Stomach (tissue), 9 donors: ENCODE data around the gene TAPT1. TPM values are rescaled to one million over a fixed set of nuclear protein-coding genes. Genes with fewer than 3 reads are reported as not detected.

Source experiments
- DNase-seq, 2 donors: peaks; one replicate each; pipeline versions ENCODE4 v3.0.0 to v3.0.0-alpha.2; 2013 to 2019
- H3K27ac ChIP-seq, 5 donors: fragments of 200-600 bp in 4 of 5; sonication (generic) in 4 of 5; one replicate each; pipeline ENCODE4 v1.5.1; 2013 to 2019; ENCODE audit warnings: mild to moderate bottlenecking in 1 of 5, moderate library complexity in 1 of 5
- H3K27me3 ChIP-seq, 3 donors: fragments of 200-600 bp; sonication (generic); one replicate each; pipeline ENCODE4 v1.5.1; 2017 to 2019; ENCODE audit warnings: mixed run types in 1 of 3
- H3K36me3 ChIP-seq, 4 donors: fragments of 200-600 bp; sonication (generic); 1 replicate in 3 of 4; 2 replicates in 1 of 4; pipeline ENCODE4 v1.5.1; 2016 to 2019
- H3K4me1 ChIP-seq, 4 donors: fragments of 200-600 bp; sonication (generic); one replicate each; pipeline ENCODE4 v1.5.1; 2016 to 2019
- H3K4me3 ChIP-seq, 4 donors: fragments of 200-600 bp; sonication (generic) in 3 of 4; one replicate each; pipeline ENCODE4 v1.5.1; 2016 to 2019; ENCODE audit warnings: mild to moderate bottlenecking in 1 of 4
- H3K9me3 ChIP-seq, 4 donors: fragments of 200-600 bp; sonication (generic); one replicate each; pipeline ENCODE4 v1.5.1; 2016 to 2019
- EP300 ChIP-seq: sonication (generic); formaldehyde crosslinking; IDR thresholded peaks from one replicate; pipeline ENCODE4 v1.6.1; 2017; ENCODE audit warnings: antibody characterized with exemption
- POLR2A ChIP-seq, 4 donors: fragments of 450-650 bp; IDR thresholded peaks; one replicate each; pipeline ENCODE4 v1.6.1; 2016; ENCODE audit warnings: antibody characterized with exemption in 4 of 4, control low read depth in 2 of 4, mild to moderate bottlenecking in 1 of 4, moderate library complexity in 1 of 4
- POLR2AphosphoS5 ChIP-seq, 3 donors: sonication (generic); formaldehyde crosslinking; IDR thresholded peaks; one replicate each; pipeline ENCODE4 v1.6.1; 2016; ENCODE audit warnings: antibody characterized with exemption in 3 of 3
- WGBS, 5 donors: extraction: QIAGEN DNeasy Blood & Tissue Kit in 3 of 5; methylation state at CpG; one replicate each; pipeline versions ENCODE4 v1.1.5 to v1.1.7; 2013 to 2018; 5-methylcytosine and 5-hydroxymethylcytosine counted together
- intact Hi-C: fragments of 100-400 bp; cut with DNase I; formaldehyde crosslinking; loops from one replicate; pipeline ENCODE4 v1.15.1; 2023; ENCODE audit warnings: low total_unique reads
- polyA plus RNA-seq, 3 donors: library from polyadenylated mRNA; stranded (reverse); fragments of 200-250 nt; gene quantifications; one replicate each; pipeline ENCODE4 v1.2.3, GENCODE V29; 2013
- total RNA-seq, 5 donors: library from RNA; depleted of rRNA; stranded (reverse); fragments of >200 nt; gene quantifications; one replicate each; pipeline versions ENCODE4 v1.1.0 to v1.2.3, GENCODE V29; 2014 to 2016
- TF ChIP-seq, protein P1 (sequence below), 7 experiments: fragments of 450-650 bp in 4 of 7; fragments of 200-600 bp in 3 of 7; sonication (generic) in 3 of 7; IDR thresholded peaks; one replicate each; pipeline ENCODE4 v1.5.1; 2016 to 2019; ENCODE audit warnings: antibody characterized with exemption in 7 of 7, control low read depth in 2 of 7, mild to moderate bottlenecking in 1 of 7
- donor health status: healthy with polysubstance abuse.
- donor health status: Bipolar disorder and iron deficiency.
- donor health status: healthy.

Gene TAPT1
- total and polyA plus RNA-seq, 8 donors, result 5.9 to 97.8 (median 13.7) TPM

DNA sequence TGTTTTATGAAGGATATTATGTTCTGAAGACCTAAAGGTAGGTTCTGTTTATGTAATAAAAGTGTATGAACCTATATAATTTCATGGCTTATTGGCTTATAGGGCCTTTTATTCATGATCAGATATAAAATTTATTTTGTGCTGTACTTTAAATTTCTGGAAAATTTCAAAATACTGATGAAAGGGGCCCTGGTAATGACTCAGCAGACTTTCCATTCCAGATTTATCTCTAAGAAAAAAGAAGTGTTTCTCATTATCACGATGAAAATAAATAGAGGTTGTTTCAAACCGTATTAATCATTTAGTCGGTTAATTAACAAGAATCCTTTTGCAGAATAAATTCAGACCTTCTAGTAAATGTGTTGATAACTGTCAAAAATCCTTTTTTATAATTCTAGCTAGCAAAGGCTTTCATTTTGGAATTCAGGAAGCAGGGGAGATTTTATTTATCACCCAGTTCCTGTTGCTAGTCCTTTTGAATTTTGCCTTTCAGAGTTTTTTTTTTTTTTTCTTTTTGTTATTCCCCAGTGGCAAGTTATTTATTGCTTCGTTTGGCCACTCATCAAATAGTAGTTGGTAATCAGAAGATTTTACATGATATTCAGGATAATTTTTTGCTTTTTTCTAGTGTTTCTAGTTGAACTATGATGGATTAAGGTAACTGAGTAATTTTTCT is 5.4 kb upstream of the TAPT1 start:
- H3K36me3 ChIP-seq, result no peaks in the 10 kb centered on the region
- TF ChIP-seq POLR2A (IDR thresholded peaks at IDR 0.05) (no peak), POLR2AphosphoS5 (IDR thresholded peaks at IDR 0.05) (no peak), EP300 (no peak)
- TF ChIP-seq, protein P1, sequence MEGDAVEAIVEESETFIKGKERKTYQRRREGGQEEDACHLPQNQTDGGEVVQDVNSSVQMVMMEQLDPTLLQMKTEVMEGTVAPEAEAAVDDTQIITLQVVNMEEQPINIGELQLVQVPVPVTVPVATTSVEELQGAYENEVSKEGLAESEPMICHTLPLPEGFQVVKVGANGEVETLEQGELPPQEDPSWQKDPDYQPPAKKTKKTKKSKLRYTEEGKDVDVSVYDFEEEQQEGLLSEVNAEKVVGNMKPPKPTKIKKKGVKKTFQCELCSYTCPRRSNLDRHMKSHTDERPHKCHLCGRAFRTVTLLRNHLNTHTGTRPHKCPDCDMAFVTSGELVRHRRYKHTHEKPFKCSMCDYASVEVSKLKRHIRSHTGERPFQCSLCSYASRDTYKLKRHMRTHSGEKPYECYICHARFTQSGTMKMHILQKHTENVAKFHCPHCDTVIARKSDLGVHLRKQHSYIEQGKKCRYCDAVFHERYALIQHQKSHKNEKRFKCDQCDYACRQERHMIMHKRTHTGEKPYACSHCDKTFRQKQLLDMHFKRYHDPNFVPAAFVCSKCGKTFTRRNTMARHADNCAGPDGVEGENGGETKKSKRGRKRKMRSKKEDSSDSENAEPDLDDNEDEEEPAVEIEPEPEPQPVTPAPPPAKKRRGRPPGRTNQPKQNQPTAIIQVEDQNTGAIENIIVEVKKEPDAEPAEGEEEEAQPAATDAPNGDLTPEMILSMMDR (IDR thresholded peaks at IDR 0.05), result no peak
- intact Hi-C loops, result no loop called here
- no peaks in the 10 kb centered on the region for H3K27me3 ChIP-seq
- no peaks in the 10 kb centered on the region for H3K9me3 ChIP-seq
- no peak for DNase-seq
- H3K4me3 ChIP-seq, result peak overlapping the region in 1 of 4 donors; percentile 9
- 17 to 43% (median 20%) methylated on average over 4 of the region's 4 CpGs for WGBS, 5 donors
- H3K27ac ChIP-seq, result peak overlapping the region in 3 of 5 donors; percentile 18 to 58 (median 25)
- peaks cover 8 to 39% (median 20%) of the 10 kb centered on the region in 4 donors for H3K4me1 ChIP-seq

DNA sequence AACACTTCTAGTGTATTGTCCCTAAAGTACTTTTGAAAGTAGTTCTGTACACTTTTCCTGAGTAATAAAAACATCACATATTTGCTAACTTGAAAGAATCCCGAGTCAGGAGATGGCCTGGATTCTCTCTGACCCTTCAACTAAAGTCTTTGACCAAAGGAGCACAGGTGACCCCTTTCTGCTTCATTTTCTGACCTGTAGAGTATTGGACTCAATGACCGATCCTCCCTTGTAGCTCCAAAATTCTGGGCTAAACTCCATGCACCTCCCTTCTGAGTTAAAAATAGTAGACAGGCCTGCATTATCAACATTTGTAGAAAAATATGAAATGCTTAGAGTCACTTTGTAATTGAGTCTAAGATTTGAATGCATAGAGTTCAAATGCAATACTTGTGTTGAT is 4.0 kb upstream of the TAPT1 start:
- TF ChIP-seq POLR2A (IDR thresholded peaks at IDR 0.05) (no peak), EP300 (no peak), POLR2AphosphoS5 (IDR thresholded peaks at IDR 0.05) (no peak)
- TF ChIP-seq, protein P1 (IDR thresholded peaks at IDR 0.05), result no peak
- Histone ChIP-seq H3K4me3 (no peak overlapping the region), H3K27ac (no peak overlapping the region), H3K27me3 (no peaks in the 10 kb centered on the region), H3K36me3 (no peaks in the 10 kb centered on the region), H3K9me3 (no peaks in the 10 kb centered on the region), H3K4me1 (peaks cover 10 to 41% (median 22%) of the 10 kb centered on the region in 4 donors)
- no peak for DNase-seq
- 75 to 86% (median 79%) methylated on average over 2 of the region's 2 CpGs for WGBS, 5 donors
- intact Hi-C loops, result no loop called here

DNA sequence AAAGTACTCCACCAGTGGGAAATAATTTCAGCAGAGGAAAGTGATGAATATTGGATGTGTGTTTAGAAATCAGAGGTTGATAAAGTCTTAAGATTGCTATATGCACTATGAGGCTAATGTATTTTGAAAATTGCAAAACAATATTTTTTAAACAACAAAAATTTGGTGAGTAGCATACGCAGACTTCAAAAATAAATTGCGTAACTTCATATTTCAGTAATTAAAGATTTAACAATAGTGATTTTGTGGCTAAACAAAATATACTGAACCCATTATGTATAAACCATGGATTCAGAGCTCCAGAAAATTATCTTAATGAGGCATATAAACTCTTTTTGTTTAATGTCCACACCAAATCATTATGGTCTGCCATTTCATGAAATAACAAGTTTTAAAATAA is 3.3 kb upstream of the TAPT1 start:
- no peaks in the 10 kb centered on the region for H3K36me3 ChIP-seq
- H3K27me3 ChIP-seq, result no peaks in the 10 kb centered on the region
- DNase-seq, result no peak
- H3K27ac ChIP-seq, result no peak overlapping the region
- intact Hi-C loops, result no loop called here
- no peaks in the 10 kb centered on the region for H3K9me3 ChIP-seq
- WGBS, 5 donors, result 94 to 99% (median 97%) methylated on average over 2 of the region's 2 CpGs
- peaks cover 13 to 48% (median 30%) of the 10 kb centered on the region in 4 donors for H3K4me1 ChIP-seq
- TF ChIP-seq EP300 (no peak), POLR2AphosphoS5 (IDR thresholded peaks at IDR 0.05) (no peak), POLR2A (IDR thresholded peaks at IDR 0.05) (no peak)
- TF ChIP-seq, protein P1 (IDR thresholded peaks at IDR 0.05), result no peak
- no peak overlapping the region for H3K4me3 ChIP-seq

DNA sequence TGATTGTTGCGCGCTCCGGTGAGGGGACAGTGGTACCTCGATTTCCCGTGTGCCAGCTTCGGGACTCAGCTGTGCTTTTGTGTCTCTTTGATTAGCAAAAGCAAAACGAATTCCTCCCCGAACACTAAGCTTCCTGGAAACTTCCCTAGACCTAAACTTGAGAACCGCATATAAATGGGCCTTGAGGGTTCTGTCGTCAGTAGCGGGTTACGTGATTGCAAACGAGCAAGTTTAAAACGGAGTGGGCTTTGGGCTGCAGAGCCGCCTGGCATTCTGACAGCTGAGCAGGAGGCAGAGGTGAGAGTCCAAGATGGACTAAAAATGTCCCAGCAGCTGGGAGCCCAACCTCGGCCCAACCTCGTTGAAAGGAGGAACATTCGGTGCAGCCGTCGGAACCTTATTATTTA is 1.2 kb upstream of the TAPT1 start:
- 1 to 3% (median 2%) methylated on average over 20 of the region's 20 CpGs for WGBS, 5 donors
- peak overlapping the region; percentile 93 to 99 (median 98) for H3K27ac ChIP-seq
- peak; percentile 40 to 75 for DNase-seq
- peaks cover 32 to 66% (median 47%) of the 10 kb centered on the region in 4 donors for H3K4me1 ChIP-seq
- TF ChIP-seq, protein P1 (IDR thresholded peaks at IDR 0.05), result no peak
- TF ChIP-seq EP300 (no peak), POLR2AphosphoS5 (IDR thresholded peaks at IDR 0.05) (no peak)
- no peaks in the 10 kb centered on the region for H3K36me3 ChIP-seq
- H3K4me3 ChIP-seq, result peak overlapping the region; percentile 71 to 94 (median 84)
- no peaks in the 10 kb centered on the region for H3K27me3 ChIP-seq
- H3K9me3 ChIP-seq, result no peaks in the 10 kb centered on the region
- intact Hi-C loops, result no loop called here
